OCI-LY7 (cell line): ENCODE results near the gene ADAM15. TPM values are rescaled to one million over a fixed set of nuclear protein-coding genes. Genes with fewer than 3 reads are reported as not detected.

ENCODE experiments used
- BruUV-seq: library from RNA; stranded (reverse); fragments of 400-500 nt; replicated peaks from 2 replicates; lab custom pipeline; 2021; lab: Mats Ljungman, UMichigan
- CTCF ChIA-PET: fragments of 300-600 bp; sonication (Branson Sonifier 250); formaldehyde crosslinking; loops from one replicate; lab custom pipeline; 2022; ENCODE audit warnings: antibody characterized with exemption; ENCODE audit not compliant: unreplicated experiment; lab: Charles Lee
- POLR2A ChIA-PET: fragments of 300-600 bp; sonication (Branson Sonifier 250); formaldehyde crosslinking; loops from one replicate; lab custom pipeline; 2022; ENCODE audit warnings: antibody characterized with exemption; lab: Charles Lee
- DNase-seq: peaks from one replicate; pipeline ENCODE4 v3.0.0-alpha.2; 2015; ENCODE audit warnings: low spot score
- H2AFZ ChIP-seq: fragments of 200-600 bp; sonication (generic), shearing (Covaris generic); 2 replicates; pipeline ENCODE4 v1.6.1; 2014; ENCODE audit warnings: mild to moderate bottlenecking, antibody characterized with exemption, low read length, moderate library complexity
- H3K27ac ChIP-seq: fragments of 200-600 bp; sonication (generic); 2 replicates; pipeline ENCODE4 v1.5.1; 2014; ENCODE audit warnings: mixed run types, low read depth, mild to moderate bottlenecking, moderate library complexity, low read length, inconsistent platforms; ENCODE audit not compliant: poor library complexity, severe bottlenecking
- H3K36me3 ChIP-seq: fragments of 200-600 bp; sonication (generic); 2 replicates; pipeline ENCODE4 v1.6.1; 2014; ENCODE audit warnings: mild to moderate bottlenecking, antibody characterized with exemption, low read length, moderate library complexity, mixed read lengths; ENCODE audit not compliant: insufficient read depth
- H3K4me1 ChIP-seq: fragments of 200-600 bp; sonication (generic); 2 replicates; pipeline ENCODE4 v1.5.1; 2014; ENCODE audit warnings: mild to moderate bottlenecking, low read length; ENCODE audit not compliant: insufficient read depth, poor library complexity, severe bottlenecking
- H3K4me2 ChIP-seq: fragments of 200-600 bp; sonication (generic); 2 replicates; pipeline ENCODE4 v1.6.1; 2014; ENCODE audit warnings: mild to moderate bottlenecking, low read length
- H3K4me3 ChIP-seq: fragments of 200-600 bp; sonication (generic); 2 replicates; pipeline ENCODE4 v1.5.1; 2014; ENCODE audit warnings: mild to moderate bottlenecking, low read depth, low read length; ENCODE audit not compliant: poor library complexity, severe bottlenecking
- H3K79me2 ChIP-seq: fragments of 200-600 bp; sonication (generic); 2 replicates; pipeline ENCODE4 v1.6.1; 2016; ENCODE audit warnings: low read depth, mild to moderate bottlenecking, low read length, moderate library complexity, mixed read lengths; ENCODE audit not compliant: insufficient read depth
- H3K9me2 ChIP-seq: fragments of 200-600 bp; sonication (generic); 2 replicates; pipeline ENCODE4 v1.6.1; 2016; ENCODE audit warnings: mild to moderate bottlenecking, low read length, mixed read lengths; ENCODE audit not compliant: insufficient read depth
- H3K9me3 ChIP-seq: fragments of 200-600 bp; sonication (generic); 2 replicates; pipeline ENCODE4 v1.6.1; 2014; ENCODE audit warnings: mild to moderate bottlenecking, mixed run types, low read length, mixed read lengths
- H4K20me1 ChIP-seq: fragments of 200-600 bp; sonication (generic); 2 replicates; pipeline ENCODE4 v1.6.1; 2014; ENCODE audit warnings: mild to moderate bottlenecking, antibody characterized with exemption, low read length, moderate library complexity, mixed read lengths; ENCODE audit not compliant: insufficient read depth
- EZH2phosphoT487 ChIP-seq: fragments of 200-600 bp; sonication (generic); IDR thresholded peaks from 2 replicates; pipeline ENCODE4 v1.6.1; 2018; ENCODE audit warnings: low read depth, borderline replicate concordance, mild to moderate bottlenecking, mixed run types, antibody characterized with exemption, low read length, moderate library complexity, mixed read lengths
- intact Hi-C: fragments of 100-400 bp; cut with micrococcal nuclease; formaldehyde crosslinking; loops from one replicate; pipeline ENCODE4 v1.10.0; 2022; ENCODE audit not compliant: unreplicated experiment
- total RNA-seq, 2 experiments: library from RNA; depleted of rRNA in 1 of 2; stranded (reverse); fragments of >200 nt in 1 of 2; shearing (Covaris generic) in 1 of 2; gene quantifications; 2 replicates each; pipeline ENCODE4 v1.2.3, GENCODE V29; 2014 to 2022
- TF ChIP-seq, protein P1 (sequence below): fragments of 200-600 bp; sonication (generic); conservative IDR thresholded peaks from 2 replicates; pipeline ENCODE4 v1.5.1; 2014; ENCODE audit warnings: mild to moderate bottlenecking, antibody characterized with exemption, low read length, moderate library complexity, mixed read lengths

The ADAM15 gene
- total RNA-seq, 2 experiments from 2014 or later: 19.7 to 56.1 TPM

- peaks cover 35% of the 10 kb centered on the region for H3K4me1 ChIP-seq
Observed at GRCh38 chr1:155051342-155051776, 243 bp downstream of the ADAM15 start.

DNA sequence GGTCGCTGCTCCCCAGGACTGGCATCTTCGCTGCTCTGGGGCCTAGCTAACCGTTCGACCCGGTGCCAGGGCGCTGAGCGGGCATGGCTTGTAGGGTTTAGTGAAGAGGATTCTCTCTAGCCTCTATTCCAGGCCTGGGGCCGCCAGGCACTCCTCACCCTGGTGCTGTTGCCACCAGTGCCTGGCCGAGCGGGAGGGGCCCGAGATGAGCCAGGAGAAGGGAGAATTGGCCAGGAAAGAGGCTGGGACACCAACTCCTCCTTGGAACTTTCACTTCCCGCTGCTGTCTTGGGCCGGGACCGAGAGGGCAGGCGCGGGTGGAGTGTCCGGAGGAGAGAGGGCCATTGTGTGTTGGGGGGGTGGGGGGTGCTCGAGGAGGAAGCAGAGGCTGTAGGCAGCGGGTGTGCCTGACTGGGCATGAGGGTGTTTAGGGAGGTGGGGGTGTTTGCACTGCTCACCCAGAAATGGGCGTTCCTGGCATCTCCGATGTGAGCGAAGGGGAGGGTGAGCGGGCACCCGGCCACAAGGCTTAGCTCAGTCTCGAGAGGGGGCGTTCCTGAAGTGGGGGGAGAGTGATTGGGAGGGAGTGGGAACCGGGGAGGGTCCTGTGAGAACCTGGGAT, 772 bp downstream of the ADAM15 start:
- intact Hi-C loops: loop anchor here (1.0 kb wide), 1 partner anchor 51 kb away; no protein-coding TSS in a partner anchor

More at GRCh38 chr1:155051342-155051776, 243 bp downstream of the ADAM15 start:
- intact Hi-C loops: loop anchor here (1.0 kb wide), 1 partner anchor 50 kb away; no protein-coding TSS in a partner anchor
- Histone ChIP-seq H3K9me3 (no peaks in the 10 kb centered on the region), H2AFZ (peak overlapping the region; percentile 63), H4K20me1 (no peaks in the 10 kb centered on the region), H3K9me2 (no peaks in the 10 kb centered on the region), H3K27ac (no peak overlapping the region), H3K36me3 (no peaks in the 10 kb centered on the region), H3K4me3 (peak overlapping the region; percentile 91), H3K79me2 (no peaks in the 10 kb centered on the region), H3K4me2 (peak overlapping the region; percentile 99)
- TF ChIP-seq, protein P1, sequence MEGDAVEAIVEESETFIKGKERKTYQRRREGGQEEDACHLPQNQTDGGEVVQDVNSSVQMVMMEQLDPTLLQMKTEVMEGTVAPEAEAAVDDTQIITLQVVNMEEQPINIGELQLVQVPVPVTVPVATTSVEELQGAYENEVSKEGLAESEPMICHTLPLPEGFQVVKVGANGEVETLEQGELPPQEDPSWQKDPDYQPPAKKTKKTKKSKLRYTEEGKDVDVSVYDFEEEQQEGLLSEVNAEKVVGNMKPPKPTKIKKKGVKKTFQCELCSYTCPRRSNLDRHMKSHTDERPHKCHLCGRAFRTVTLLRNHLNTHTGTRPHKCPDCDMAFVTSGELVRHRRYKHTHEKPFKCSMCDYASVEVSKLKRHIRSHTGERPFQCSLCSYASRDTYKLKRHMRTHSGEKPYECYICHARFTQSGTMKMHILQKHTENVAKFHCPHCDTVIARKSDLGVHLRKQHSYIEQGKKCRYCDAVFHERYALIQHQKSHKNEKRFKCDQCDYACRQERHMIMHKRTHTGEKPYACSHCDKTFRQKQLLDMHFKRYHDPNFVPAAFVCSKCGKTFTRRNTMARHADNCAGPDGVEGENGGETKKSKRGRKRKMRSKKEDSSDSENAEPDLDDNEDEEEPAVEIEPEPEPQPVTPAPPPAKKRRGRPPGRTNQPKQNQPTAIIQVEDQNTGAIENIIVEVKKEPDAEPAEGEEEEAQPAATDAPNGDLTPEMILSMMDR: no peak; the same call in 1 of the 2 replicates
- no peak for TF ChIP-seq EZH2phosphoT487
- ChIA-PET POLR2A (interaction anchor here (0.6 to 1.2 kb wide), 3 partner anchors 9 to 50 kb away, joined by 3 to 4 read pairs (median 3); no protein-coding TSS in a partner anchor), CTCF (interaction anchor here (0.6 to 1.7 kb wide), 3 partner anchors 10 to 34 kb away, joined by 3 to 6 read pairs (median 5); no protein-coding TSS in a partner anchor)
- BruUV-seq: no TSS peak
- DNase-seq: no peak

More for the DNA sequence above, 772 bp downstream of the ADAM15 start:
- Histone ChIP-seq H3K4me2 (peak overlapping the region; percentile 99), H3K9me2 (no peaks in the 10 kb centered on the region), H3K79me2 (no peaks in the 10 kb centered on the region), H3K4me3 (peak overlapping the region; percentile 91), H3K27ac (no peak overlapping the region), H3K36me3 (0 out of 2 replicates have a peak, but pooled peaks cover 5% of the 10 kb centered on the region), H3K9me3 (no peaks in the 10 kb centered on the region), H3K4me1 (peaks cover 35% of the 10 kb centered on the region), H2AFZ (peak overlapping the region; percentile 63), H4K20me1 (no peaks in the 10 kb centered on the region)
- POLR2A ChIA-PET: interaction anchor here (0.6 to 1.5 kb wide), 3 partner anchors 9 to 51 kb away, joined by 3 to 6 read pairs (median 4); no protein-coding TSS in a partner anchor
- DNase-seq: peak; percentile 37
- CTCF ChIA-PET: interaction anchor here (0.6 to 1.7 kb wide), 3 partner anchors 10 to 1553 kb away, joined by 3 to 6 read pairs (median 3); no protein-coding TSS in a partner anchor
- no TSS peak for BruUV-seq
- TF ChIP-seq EZH2phosphoT487: no peak
- TF ChIP-seq, protein P1: no peak
